BLaER1 (cell line): Measurements from ENCODE around the gene LRP6.
"Not testable (repeated sequence)": the region's sequence is repeated elsewhere in the genome, so short reads cannot be mapped to it uniquely, and the experiment has no call there.

Experiments used
- H3K27ac ChIP-seq: shearing (Covaris generic); formaldehyde crosslinking; 2 replicates; pipeline ENCODE4 v1.8.1; 2022
- H3K27me3 ChIP-seq: shearing (Covaris generic); formaldehyde crosslinking; 2 replicates; pipeline ENCODE4 v1.8.1; 2022
- H3K36me3 ChIP-seq: shearing (Covaris generic); formaldehyde crosslinking; 2 replicates; pipeline ENCODE4 v1.8.1; 2022
- H3K4me1 ChIP-seq: shearing (Covaris generic); formaldehyde crosslinking; 2 replicates; pipeline ENCODE4 v1.8.1; 2022
- H3K4me2 ChIP-seq: shearing (Covaris generic); formaldehyde crosslinking; 2 replicates; pipeline ENCODE4 v1.8.1; 2022
- H3K4me3 ChIP-seq: shearing (Covaris generic); formaldehyde crosslinking; 2 replicates; pipeline ENCODE4 v1.8.1; 2022
- H3K9ac ChIP-seq: shearing (Covaris generic); formaldehyde crosslinking; 2 replicates; pipeline ENCODE4 v1.8.1; 2022
- H3K9me3 ChIP-seq: shearing (Covaris generic); formaldehyde crosslinking; 2 replicates; pipeline ENCODE4 v1.8.1; 2022
- H4K20me1 ChIP-seq: shearing (Covaris generic); formaldehyde crosslinking; 2 replicates; pipeline ENCODE4 v1.8.1; 2022
- Cebpa-rat ChIP-seq: shearing (Covaris generic); IDR thresholded peaks from 2 replicates; pipeline ENCODE4 v1.8.1; 2022

The LRP6 gene

DNA sequence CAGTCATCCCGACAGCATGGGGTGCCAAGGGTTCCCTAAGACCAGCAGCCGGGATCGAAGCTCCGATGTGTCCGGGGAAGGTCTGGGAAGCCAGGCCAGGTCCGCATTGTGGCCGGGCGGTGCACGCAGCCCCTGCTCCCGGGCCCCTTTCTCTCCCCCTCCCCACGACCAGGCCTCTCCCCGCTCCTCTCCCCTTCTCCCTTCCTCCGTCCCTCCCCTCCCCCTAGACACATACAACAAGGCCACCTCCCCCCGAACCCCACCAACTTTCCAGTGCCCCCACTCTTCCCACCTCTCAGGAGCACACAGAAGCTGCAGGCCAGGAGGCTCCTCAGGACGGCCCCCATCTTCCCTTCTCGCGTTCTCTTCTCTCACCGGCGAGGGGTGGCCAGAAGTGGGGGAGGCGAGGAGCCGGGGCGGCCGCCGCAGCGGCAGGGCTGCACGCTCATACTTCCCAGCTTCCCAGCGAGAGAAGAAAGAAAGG, 413 bp downstream of the LRP6 start:
- Histone ChIP-seq H3K9me3 (peaks cover 9% of the 10 kb centered on the region; the same call in 1 of the 2 replicates), H3K4me1 (peaks cover 24% of the 10 kb centered on the region), H3K4me2 (peak overlapping the region; percentile 96), H4K20me1 (peaks cover 47% of the 10 kb centered on the region), H3K27me3 (no peaks in the 10 kb centered on the region), H3K9ac (peak overlapping the region; percentile 98), H3K36me3 (no peaks in the 10 kb centered on the region), H3K27ac (peak overlapping the region; percentile 99), H3K4me3 (peak overlapping the region; percentile 86)
- TF ChIP-seq Cebpa-rat: no peak

- Histone ChIP-seq H4K20me1 (peaks cover 47% of the 10 kb centered on the region), H3K36me3 (no peaks in the 10 kb centered on the region; the same call in 1 of the 2 replicates), H3K4me1 (peaks cover 24% of the 10 kb centered on the region), H3K9ac (peak overlapping the region; percentile 98), H3K9me3 (peaks cover 9% of the 10 kb centered on the region; the same call in 1 of the 2 replicates), H3K4me3 (peak overlapping the region; percentile 86), H3K27me3 (no peaks in the 10 kb centered on the region), H3K4me2 (peak overlapping the region; percentile 96), H3K27ac (peak overlapping the region; percentile 99)
- TF ChIP-seq Cebpa-rat: no peak
Measured at GRCh38 chr12:12265571-12266388, 1.1 kb downstream of the LRP6 start.

GRCh38 chr12:12265035-12265434, 1.8 kb downstream of the LRP6 start:
- H3K9ac ChIP-seq: peak overlapping the region; percentile 98
- H3K4me1 ChIP-seq: peaks cover 24% of the 10 kb centered on the region
- H3K4me3 ChIP-seq: peak overlapping the region; percentile 86
- no peak for TF ChIP-seq Cebpa-rat
- H4K20me1 ChIP-seq: peaks cover 54% of the 10 kb centered on the region
- H3K27ac ChIP-seq: peak overlapping the region; percentile 99; the same call in 1 of the 2 replicates
- H3K4me2 ChIP-seq: peak overlapping the region; percentile 96
- peaks cover 9% of the 10 kb centered on the region; the same call in 1 of the 2 replicates for H3K9me3 ChIP-seq
- H3K36me3 ChIP-seq: peaks cover 4% of the 10 kb centered on the region; the same call in 1 of the 2 replicates
- H3K27me3 ChIP-seq: no peaks in the 10 kb centered on the region

GRCh38 chr12:12263909-12264308, 2.9 kb downstream of the LRP6 start:
- Histone ChIP-seq H3K4me1 (peaks cover 24% of the 10 kb centered on the region), H3K4me3 (no peak overlapping the region), H3K9me3 (peaks cover 9% of the 10 kb centered on the region; the same call in 1 of the 2 replicates), H3K27ac (no peak overlapping the region), H3K27me3 (no peaks in the 10 kb centered on the region), H3K4me2 (peak overlapping the region; percentile 96), H4K20me1 (peaks cover 66% of the 10 kb centered on the region), H3K9ac (no peak overlapping the region), H3K36me3 (peaks cover 6% of the 10 kb centered on the region; the same call in 1 of the 2 replicates)
- no peak for TF ChIP-seq Cebpa-rat

DNA sequence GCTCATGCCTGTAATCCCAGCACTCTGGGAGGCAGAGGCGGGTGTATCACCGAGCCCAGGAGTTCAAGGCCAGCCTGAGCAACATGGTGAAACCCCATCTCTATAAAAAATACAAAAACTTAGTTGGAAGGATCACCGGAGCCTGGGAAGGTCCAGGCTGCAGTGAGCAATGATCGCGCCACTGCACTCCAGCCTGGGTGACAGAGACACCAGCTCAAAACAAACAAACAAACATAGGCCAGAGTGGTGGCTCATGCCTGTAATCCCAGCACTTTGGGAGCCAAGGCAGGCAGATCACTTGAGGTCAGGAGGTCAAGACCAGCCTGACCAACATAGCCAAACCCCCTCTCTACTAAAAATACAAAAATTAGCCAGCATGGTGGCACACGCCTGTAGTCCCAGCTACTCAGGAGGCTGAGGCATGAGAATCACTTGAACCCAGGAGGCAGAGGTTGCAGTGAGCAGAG, 10.5 kb downstream of the LRP6 start:
- not testable (repeated sequence) for H3K9ac ChIP-seq, H3K27ac ChIP-seq, H3K27me3 ChIP-seq, H3K4me1 ChIP-seq, H3K4me3 ChIP-seq, H3K4me2 ChIP-seq
- Histone ChIP-seq H4K20me1 (peaks cover 77% of the 10 kb centered on the region), H3K36me3 (peaks cover 30% of the 10 kb centered on the region), H3K9me3 (peaks cover 21% of the 10 kb centered on the region)

- H3K4me2 ChIP-seq: no peak overlapping the region
- H4K20me1 ChIP-seq: peaks cover 83% of the 10 kb centered on the region
- no peak for TF ChIP-seq Cebpa-rat
- H3K36me3 ChIP-seq: peaks cover 35% of the 10 kb centered on the region
- no peaks in the 10 kb centered on the region for H3K27me3 ChIP-seq
- no peak overlapping the region for H3K9ac ChIP-seq
- peaks cover 10% of the 10 kb centered on the region for H3K4me1 ChIP-seq
- no peak overlapping the region for H3K27ac ChIP-seq
- H3K9me3 ChIP-seq: peaks cover 28% of the 10 kb centered on the region
- H3K4me3 ChIP-seq: no peak overlapping the region
Measured at GRCh38 chr12:12254553-12254952, 12.3 kb downstream of the LRP6 start.

DNA sequence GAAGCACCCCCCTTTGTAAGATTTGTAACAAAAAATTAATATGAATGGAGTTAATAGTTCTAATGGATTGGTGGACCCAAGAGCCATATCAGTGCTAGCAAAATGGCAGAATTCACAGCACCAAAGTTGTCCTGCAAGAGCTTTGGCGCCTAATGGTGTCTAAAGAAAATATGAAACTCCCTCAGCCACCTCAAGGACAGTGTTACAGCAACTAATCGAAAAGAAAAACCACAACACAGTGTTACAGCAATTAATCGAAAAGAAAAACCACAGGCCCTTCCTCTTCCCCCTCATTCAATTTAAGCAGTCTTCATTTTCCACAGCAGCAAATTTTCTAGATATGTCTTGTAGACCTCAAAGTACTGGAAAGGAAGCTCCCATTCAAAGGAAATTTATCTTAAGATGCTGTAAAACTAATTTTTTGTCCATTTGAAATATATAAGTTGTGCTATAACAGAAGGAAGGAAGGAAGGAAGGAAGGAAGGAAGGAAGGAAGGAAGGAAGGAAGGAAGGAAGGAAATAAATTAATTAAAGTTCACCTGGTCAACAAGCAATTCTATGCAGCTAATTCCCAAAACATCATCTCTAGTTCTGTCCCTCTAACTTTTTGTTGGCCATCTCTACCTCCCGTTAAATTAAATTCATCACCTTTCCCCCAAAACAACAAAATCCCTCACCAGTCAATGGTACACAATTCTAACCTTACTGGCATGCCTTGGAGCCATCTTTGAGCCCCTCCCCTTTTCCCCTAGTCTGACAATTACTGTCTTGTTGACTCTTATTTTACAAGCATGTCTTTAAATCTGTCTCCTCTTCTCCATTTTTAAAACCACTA, 17.4 kb downstream of the LRP6 start:
- no peak overlapping the region for H3K27ac ChIP-seq
- H3K4me3 ChIP-seq: no peak overlapping the region
- peaks cover 41% of the 10 kb centered on the region for H3K36me3 ChIP-seq
- peaks cover 29% of the 10 kb centered on the region for H3K9me3 ChIP-seq
- peak overlapping the region; percentile 29 for H3K4me2 ChIP-seq
- no peak for TF ChIP-seq Cebpa-rat
- H3K27me3 ChIP-seq: no peaks in the 10 kb centered on the region
- H3K9ac ChIP-seq: no peak overlapping the region
- H4K20me1 ChIP-seq: peaks cover 83% of the 10 kb centered on the region
- H3K4me1 ChIP-seq: peaks cover 17% of the 10 kb centered on the region

- H3K4me1 ChIP-seq: peaks cover 17% of the 10 kb centered on the region
- TF ChIP-seq Cebpa-rat: no peak
- no peak overlapping the region for H3K9ac ChIP-seq
- H3K4me3 ChIP-seq: no peak overlapping the region
- H3K4me2 ChIP-seq: no peak overlapping the region
- peaks cover 32% of the 10 kb centered on the region for H3K9me3 ChIP-seq
- peaks cover 91% of the 10 kb centered on the region for H4K20me1 ChIP-seq
- H3K36me3 ChIP-seq: peaks cover 42% of the 10 kb centered on the region
- H3K27me3 ChIP-seq: no peaks in the 10 kb centered on the region
- no peak overlapping the region for H3K27ac ChIP-seq
Measured at GRCh38 chr12:12247584-12247983, 19.3 kb downstream of the LRP6 start.

DNA sequence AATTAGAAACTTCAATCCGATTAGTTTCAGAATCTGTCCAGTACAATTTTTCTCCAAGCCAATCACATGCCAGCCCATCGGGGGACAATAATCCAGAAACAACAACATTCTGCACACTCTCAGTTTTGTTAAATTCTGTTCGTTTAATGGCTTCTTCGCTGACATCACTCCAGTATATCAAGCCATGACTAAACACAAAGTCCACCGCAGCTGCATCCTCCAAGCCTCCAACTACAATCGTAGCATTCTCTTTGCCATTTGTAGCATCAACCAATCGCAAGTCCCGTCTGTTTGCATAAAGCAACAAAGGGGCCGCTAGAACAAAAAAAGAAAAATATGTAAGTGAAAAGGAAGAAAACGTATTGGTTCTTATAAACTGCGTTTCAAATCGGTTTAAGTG, 22.5 kb downstream of the LRP6 start:
- H3K4me2 ChIP-seq: no peak overlapping the region
- H3K27me3 ChIP-seq: no peaks in the 10 kb centered on the region
- H3K9me3 ChIP-seq: peaks cover 17% of the 10 kb centered on the region
- no peak overlapping the region for H3K4me3 ChIP-seq
- TF ChIP-seq Cebpa-rat: no peak
- no peak overlapping the region for H3K9ac ChIP-seq
- H4K20me1 ChIP-seq: peaks cover 86% of the 10 kb centered on the region
- H3K4me1 ChIP-seq: peaks cover 14% of the 10 kb centered on the region
- peaks cover 31% of the 10 kb centered on the region for H3K36me3 ChIP-seq
- H3K27ac ChIP-seq: no peak overlapping the region
